CD14-positive monocyte (primary cell): ENCODE results near the gene DCLK1. TPM values are rescaled to one million over a fixed set of nuclear protein-coding genes. Genes with fewer than 3 reads are reported as not detected.

Experiments used
- DNase-seq, 3 donors: peaks; one replicate each; pipeline ENCODE4 v3.0.0-alpha.2; 2011 to 2022
- H2AFZ ChIP-seq: 2 replicates; pipeline ENCODE4 v1.6.0; 2012; ENCODE audit warnings: mild to moderate bottlenecking, low read depth, low read length, inconsistent platforms; ENCODE audit not compliant: insufficient read depth, poor library complexity, severe bottlenecking
- H3K27ac ChIP-seq, 2 donors: 1 replicate in 1 of 2; 2 replicates in 1 of 2; pipeline ENCODE4 v1.5.1; 2012 to 2013; ENCODE audit warnings: low read length in 2 of 2, control low read depth in 1 of 2, inconsistent platforms in 1 of 2, low read depth in 1 of 2, mild to moderate bottlenecking in 1 of 2
- H3K27me3 ChIP-seq, 2 donors: one replicate each; pipeline versions ENCODE4 v1.6.0 to v1.6.1; 2011 to 2013; ENCODE audit warnings: low read length in 2 of 2; ENCODE audit not compliant: control insufficient read depth in 2 of 2, insufficient read depth in 2 of 2
- H3K36me3 ChIP-seq, 2 donors: replicated peaks in 1 of 2; 1 replicate in 1 of 2; 2 replicates in 1 of 2; pipeline versions ENCODE4 v1.5.1 to v1.6.1; 2012 to 2013; ENCODE audit warnings: low read length in 2 of 2, control low read depth in 1 of 2, inconsistent platforms in 1 of 2, mild to moderate bottlenecking in 1 of 2; ENCODE audit not compliant: insufficient read depth in 2 of 2, control insufficient read depth in 1 of 2
- H3K4me1 ChIP-seq, 2 donors: 1 replicate in 1 of 2; 2 replicates in 1 of 2; pipeline versions ENCODE4 v1.5.1 to v1.6.1; 2012 to 2013; ENCODE audit warnings: low read length in 2 of 2, control low read depth in 1 of 2, inconsistent platforms in 1 of 2, mild to moderate bottlenecking in 1 of 2, moderate library complexity in 1 of 2; ENCODE audit not compliant: insufficient read depth in 2 of 2, control insufficient read depth in 1 of 2
- H3K4me2 ChIP-seq: replicated peaks from 2 replicates; pipeline ENCODE3; 2012; ENCODE audit warnings: low read length, moderate library complexity, mild to moderate bottlenecking; ENCODE audit not compliant: poor library complexity, severe bottlenecking; ENCODE audit errors: extremely low read depth
- H3K4me3 ChIP-seq, 3 experiments: fragments of 200-600 bp in 1 of 3; sonication (generic) in 1 of 3; replicated peaks in 1 of 3; 1 replicate in 2 of 3; 2 replicates in 1 of 3; pipeline ENCODE4 v1.5.1; 2011 to 2013; ENCODE audit warnings: low read length in 3 of 3, mild to moderate bottlenecking in 3 of 3, control low read depth in 2 of 3, low read depth in 2 of 3, inconsistent platforms in 1 of 3, moderate library complexity in 1 of 3
- H3K79me2 ChIP-seq: 2 replicates; pipeline ENCODE4 v1.6.0; 2012; ENCODE audit warnings: mild to moderate bottlenecking, control low read depth, inconsistent platforms, low read length, moderate library complexity; ENCODE audit not compliant: insufficient read depth
- H3K9ac ChIP-seq: 2 replicates; pipeline ENCODE4 v1.6.0; 2017; ENCODE audit warnings: low read length, mild to moderate bottlenecking; ENCODE audit not compliant: insufficient read depth, poor library complexity, severe bottlenecking
- H3K9me3 ChIP-seq, 2 donors: replicated peaks in 1 of 2; 1 replicate in 1 of 2; 2 replicates in 1 of 2; pipeline versions ENCODE4 v1.5.1 to v1.6.1; 2012 to 2013; ENCODE audit warnings: low read length in 2 of 2, control low read depth in 1 of 2; ENCODE audit not compliant: control insufficient read depth in 1 of 2, insufficient read depth in 1 of 2
- H4K20me1 ChIP-seq: 2 replicates; pipeline ENCODE4 v1.6.0; 2012; ENCODE audit warnings: mild to moderate bottlenecking, low read length, control low read depth, moderate library complexity; ENCODE audit not compliant: insufficient read depth
- H3K27ac Mint-ChIP-seq, 7 donors: one replicate each; pipeline ENCODE4 v1.8.0; 2020; ENCODE audit warnings: mild to moderate bottlenecking in 7 of 7, mixed read lengths in 7 of 7, moderate library complexity in 6 of 7, inconsistent platforms in 2 of 7
- H3K27me3 Mint-ChIP-seq, 3 donors: one replicate each; pipeline ENCODE4 v1.8.0; 2021 to 2022; ENCODE audit warnings: low read depth in 3 of 3, mild to moderate bottlenecking in 3 of 3, mixed read lengths in 3 of 3, moderate library complexity in 3 of 3, inconsistent platforms in 1 of 3
- H3K36me3 Mint-ChIP-seq, 2 donors: one replicate each; pipeline ENCODE4 v1.8.0; 2020; ENCODE audit warnings: mixed read lengths in 2 of 2, inconsistent platforms in 1 of 2, mild to moderate bottlenecking in 1 of 2
- H3K4me1 Mint-ChIP-seq: one replicate; pipeline ENCODE4 v1.8.0; 2020; ENCODE audit warnings: mild to moderate bottlenecking, mixed read lengths
- H3K4me3 Mint-ChIP-seq, 2 donors: one replicate each; pipeline ENCODE4 v1.8.0; 2020; ENCODE audit warnings: mild to moderate bottlenecking in 2 of 2, mixed read lengths in 2 of 2, moderate library complexity in 1 of 2
- H3K9me3 Mint-ChIP-seq, 7 donors: one replicate each; pipeline ENCODE4 v1.8.0; 2020 to 2022; ENCODE audit warnings: mixed read lengths in 7 of 7, mild to moderate bottlenecking in 6 of 7, moderate library complexity in 6 of 7, inconsistent platforms in 2 of 7
- CTCF ChIP-seq: fragments of 200-600 bp; IDR thresholded peaks from one replicate; pipeline ENCODE4 v1.8.0; 2022; ENCODE audit warnings: antibody characterized with exemption, mild to moderate bottlenecking
- WGBS: methylation state at CpG from one replicate; pipeline ENCODE4 v1.1.5; 2013; ENCODE audit warnings: missing lambda C conversion rate; ENCODE audit not compliant: insufficient coverage; 5-methylcytosine and 5-hydroxymethylcytosine counted together
- intact Hi-C, 2 donors: fragments of 100-400 bp; cut with micrococcal nuclease; formaldehyde crosslinking; loops; one replicate each; pipeline versions ENCODE4 v1.15.0 to v1.15.1; 2023
- polyA plus RNA-seq, 3 donors: library from polyadenylated mRNA; depleted of rRNA in 1 of 3; unstranded in 2 of 3; stranded (reverse) in 1 of 3; fragments of 300-500 nt in 2 of 3; fragments of >200 nt in 1 of 3; fragmentation: Illumina TruSeq in 2 of 3; gene quantifications; 1 replicate in 2 of 3; 2 replicates in 1 of 3; pipeline ENCODE4 v1.2.3, GENCODE V29; 2012 to 2021

Gene DCLK1
- polyA plus RNA-seq, 3 donors = not detected

GRCh38 chr13:35945368-35945767 is 185.8 kb downstream of the DCLK1 start:
- Histone ChIP-seq H3K9me3 (peaks cover 0 to 4% of the 10 kb centered on the region in 2 donors), H3K27ac (no peak overlapping the region), H3K4me2 (no peak overlapping the region), H3K27me3 (no peaks in the 10 kb centered on the region), H3K4me3 (no peak overlapping the region), H2AFZ (no peak overlapping the region), H3K4me1 (no peaks in the 10 kb centered on the region), H3K79me2 (no peaks in the 10 kb centered on the region), H4K20me1 (no peaks in the 10 kb centered on the region), H3K36me3 (no peaks in the 10 kb centered on the region), H3K9ac (no peak overlapping the region)
- no peak overlapping the region for H3K27ac Mint-ChIP-seq
- intact Hi-C loops = no loop called here
- no peak for TF ChIP-seq CTCF
- no peak overlapping the region for H3K4me3 Mint-ChIP-seq
- H3K27me3 Mint-ChIP-seq = peaks cover 0 to 3% (median 1%) of the 10 kb centered on the region in 3 donors
- peaks cover 0 to 7% (median 4%) of the 10 kb centered on the region in 7 donors for H3K9me3 Mint-ChIP-seq
- no peaks in the 10 kb centered on the region for H3K36me3 Mint-ChIP-seq
- 100% methylated on average over 1 of the region's 4 CpGs for WGBS
- H3K4me1 Mint-ChIP-seq = no peaks in the 10 kb centered on the region
- no peak for DNase-seq

- Histone ChIP-seq H3K79me2 (no peaks in the 10 kb centered on the region), H3K4me3 (no peak overlapping the region), H3K27me3 (no peaks in the 10 kb centered on the region), H3K4me2 (no peak overlapping the region), H3K9me3 (peaks cover 3 to 4% of the 10 kb centered on the region in 2 donors), H3K9ac (no peak overlapping the region), H3K4me1 (no peaks in the 10 kb centered on the region), H4K20me1 (no peaks in the 10 kb centered on the region), H3K27ac (no peak overlapping the region), H2AFZ (no peak overlapping the region), H3K36me3 (no peaks in the 10 kb centered on the region)
- H3K9me3 Mint-ChIP-seq = peaks cover 5 to 14% (median 8%) of the 10 kb centered on the region in 7 donors
- peaks cover 0 to 3% (median 1%) of the 10 kb centered on the region in 3 donors for H3K27me3 Mint-ChIP-seq
- H3K36me3 Mint-ChIP-seq = no peaks in the 10 kb centered on the region
- no peak for TF ChIP-seq CTCF
- H3K4me3 Mint-ChIP-seq = no peak overlapping the region
- H3K4me1 Mint-ChIP-seq = no peaks in the 10 kb centered on the region
- WGBS = 64% methylated on average over 3 of the region's 10 CpGs
- intact Hi-C loops = no loop called here
- no peak overlapping the region for H3K27ac Mint-ChIP-seq
- no peak for DNase-seq
These were observed 189.8 kb downstream of the DCLK1 start for GRCh38 chr13:35941374-35941773.
